Uterus (tissue), 4 donors: ENCODE results near the gene NOX5. TPM values are rescaled to one million over a fixed set of nuclear protein-coding genes. Genes with fewer than 3 reads are reported as not detected.

ENCODE experiments used
- DNase-seq, 2 donors: peaks; one replicate each; pipeline ENCODE4 v3.0.0-alpha.2; 2019 to 2020
- H3K27ac ChIP-seq, 2 donors: fragments of 200-600 bp; sonication (generic); 1 replicate in 1 of 2; 2 replicates in 1 of 2; pipeline ENCODE4 v1.5.1; 2016 to 2018
- H3K27me3 ChIP-seq, 2 donors: fragments of 200-600 bp; sonication (generic); one replicate each; pipeline ENCODE4 v1.5.1; 2018 to 2019; ENCODE audit warnings: control low read depth in 1 of 2
- H3K36me3 ChIP-seq, 2 donors: fragments of 200-600 bp; sonication (generic); one replicate each; pipeline ENCODE4 v1.5.1; 2019; ENCODE audit warnings: control low read depth in 1 of 2
- H3K4me1 ChIP-seq, 2 donors: fragments of 200-600 bp; sonication (generic); one replicate each; pipeline ENCODE4 v1.5.1; 2018 to 2019; ENCODE audit warnings: control low read depth in 1 of 2
- H3K4me3 ChIP-seq, 2 donors: fragments of 200-600 bp; sonication (generic); 1 replicate in 1 of 2; 2 replicates in 1 of 2; pipeline ENCODE4 v1.5.1; 2018 to 2019; ENCODE audit warnings: mild to moderate bottlenecking in 1 of 2
- H3K9me3 ChIP-seq, 2 donors: fragments of 200-600 bp; sonication (generic); one replicate each; pipeline ENCODE4 v1.5.1; 2019; ENCODE audit warnings: control low read depth in 1 of 2
- POLR2A ChIP-seq, 2 donors: fragments of 450-650 bp; IDR thresholded peaks; one replicate each; pipeline ENCODE4 v1.6.1; 2016; ENCODE audit warnings: antibody characterized with exemption in 2 of 2, mild to moderate bottlenecking in 1 of 2, moderate library complexity in 1 of 2
- intact Hi-C: fragments of 100-400 bp; cut with DNase I; formaldehyde crosslinking; loops from one replicate; pipeline ENCODE4 v1.15.1; 2023; ENCODE audit warnings: low total_unique reads
- total RNA-seq, 4 donors: library from RNA; depleted of rRNA in 3 of 4; stranded (reverse); fragments of >200 nt in 3 of 4; gene quantifications; one replicate each; pipeline versions ENCODE4 v1.1.0 to v1.2.4, GENCODE V29; 2014 to 2023
- TF ChIP-seq, protein P1 (sequence below), 4 experiments: fragments of 200-600 bp in 2 of 4; fragments of 450-650 bp in 2 of 4; sonication (generic) in 2 of 4; IDR thresholded peaks; one replicate each; pipeline ENCODE4 v1.5.1; 2016 to 2019; ENCODE audit warnings: antibody characterized with exemption in 4 of 4, mild to moderate bottlenecking in 2 of 4, moderate library complexity in 1 of 4
- donor health status: DM: yes; HTN: yes; CAD: no.

The NOX5 gene
- total RNA-seq, 4 donors from 2014 or later = 0.21 to 0.52 TPM; not detected in 2

DNA sequence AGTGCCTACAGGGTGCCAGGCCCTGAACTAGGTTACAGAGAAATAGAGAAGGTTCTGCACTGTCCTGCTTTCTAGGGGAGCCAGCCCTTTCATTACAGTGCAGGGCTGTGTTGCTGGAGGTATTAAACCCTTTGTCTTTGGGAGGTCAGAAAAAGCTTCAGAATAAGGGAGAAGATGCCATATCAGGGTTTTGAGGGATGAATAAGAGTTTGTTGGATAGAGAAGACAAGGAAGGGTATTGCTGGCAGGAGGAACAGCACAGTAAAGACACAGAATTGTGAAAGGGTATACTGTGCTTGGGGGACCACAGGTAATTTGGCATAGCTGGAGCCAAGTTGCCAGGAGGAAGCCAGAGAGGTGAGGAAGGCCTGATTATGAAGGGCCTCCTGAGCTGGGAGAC lies 23.0 kb downstream of the NOX5 start:
- TF ChIP-seq, protein P1, sequence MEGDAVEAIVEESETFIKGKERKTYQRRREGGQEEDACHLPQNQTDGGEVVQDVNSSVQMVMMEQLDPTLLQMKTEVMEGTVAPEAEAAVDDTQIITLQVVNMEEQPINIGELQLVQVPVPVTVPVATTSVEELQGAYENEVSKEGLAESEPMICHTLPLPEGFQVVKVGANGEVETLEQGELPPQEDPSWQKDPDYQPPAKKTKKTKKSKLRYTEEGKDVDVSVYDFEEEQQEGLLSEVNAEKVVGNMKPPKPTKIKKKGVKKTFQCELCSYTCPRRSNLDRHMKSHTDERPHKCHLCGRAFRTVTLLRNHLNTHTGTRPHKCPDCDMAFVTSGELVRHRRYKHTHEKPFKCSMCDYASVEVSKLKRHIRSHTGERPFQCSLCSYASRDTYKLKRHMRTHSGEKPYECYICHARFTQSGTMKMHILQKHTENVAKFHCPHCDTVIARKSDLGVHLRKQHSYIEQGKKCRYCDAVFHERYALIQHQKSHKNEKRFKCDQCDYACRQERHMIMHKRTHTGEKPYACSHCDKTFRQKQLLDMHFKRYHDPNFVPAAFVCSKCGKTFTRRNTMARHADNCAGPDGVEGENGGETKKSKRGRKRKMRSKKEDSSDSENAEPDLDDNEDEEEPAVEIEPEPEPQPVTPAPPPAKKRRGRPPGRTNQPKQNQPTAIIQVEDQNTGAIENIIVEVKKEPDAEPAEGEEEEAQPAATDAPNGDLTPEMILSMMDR (IDR thresholded peaks at IDR 0.05) = no peak
- no peak for TF ChIP-seq POLR2A (IDR thresholded peaks at IDR 0.05)
- no peak overlapping the region for H3K4me3 ChIP-seq
- DNase-seq = no peak
- intact Hi-C loops = no loop called here
- no peak overlapping the region for H3K27ac ChIP-seq
- H3K4me1 ChIP-seq = no peaks in the 10 kb centered on the region
- no peaks in the 10 kb centered on the region for H3K27me3 ChIP-seq
- no peaks in the 10 kb centered on the region for H3K36me3 ChIP-seq
- H3K9me3 ChIP-seq = no peaks in the 10 kb centered on the region

DNA sequence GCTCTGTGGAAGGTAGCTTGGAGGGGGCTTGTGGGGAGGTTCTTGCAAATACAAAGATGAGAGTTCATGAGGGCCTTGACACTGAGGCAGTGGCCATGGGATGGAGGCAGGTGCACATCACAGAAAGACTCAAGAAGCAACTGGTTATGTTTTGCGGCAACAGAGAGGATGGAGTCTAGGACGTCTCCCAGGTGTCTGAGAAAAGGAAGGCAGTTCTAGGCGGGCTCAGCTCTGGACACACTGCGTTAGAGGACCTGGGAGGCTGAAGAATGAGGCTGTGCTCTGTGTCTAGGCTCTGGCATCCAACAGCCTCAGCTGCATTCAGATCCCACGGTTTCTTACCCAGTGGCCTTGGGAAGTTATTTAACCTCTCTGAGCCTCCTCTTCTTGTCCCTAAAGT lies 23.5 kb downstream of the NOX5 start:
- no peak for DNase-seq
- intact Hi-C loops = no loop called here
- Histone ChIP-seq H3K4me1 (no peaks in the 10 kb centered on the region), H3K27ac (no peak overlapping the region), H3K9me3 (no peaks in the 10 kb centered on the region), H3K27me3 (no peaks in the 10 kb centered on the region), H3K4me3 (no peak overlapping the region), H3K36me3 (no peaks in the 10 kb centered on the region)
- TF ChIP-seq, protein P1 (IDR thresholded peaks at IDR 0.05) = no peak
- no peak for TF ChIP-seq POLR2A (IDR thresholded peaks at IDR 0.05)

DNA sequence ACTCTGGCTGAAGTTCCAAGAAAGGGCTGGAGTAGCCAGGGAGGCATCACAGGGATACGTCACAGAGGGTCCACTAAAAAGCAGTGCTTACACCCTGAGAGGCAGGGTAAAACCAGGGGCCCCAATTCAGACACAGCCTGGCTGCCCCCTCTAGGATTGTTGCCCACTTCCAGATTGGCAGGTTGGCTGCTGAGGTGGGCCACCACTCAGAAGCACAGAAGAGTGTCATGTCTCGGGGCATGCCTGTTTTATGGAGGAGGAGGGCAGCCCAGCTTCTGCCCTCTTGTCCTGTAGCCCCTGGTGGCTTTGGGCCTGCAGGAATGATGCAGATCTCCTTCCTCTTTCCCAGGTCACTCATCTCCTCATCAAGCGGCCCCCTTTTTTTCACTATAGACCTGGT lies 24.0 kb downstream of the NOX5 start:
- TF ChIP-seq, protein P1 (IDR thresholded peaks at IDR 0.05) = no peak
- no peak for TF ChIP-seq POLR2A (IDR thresholded peaks at IDR 0.05)
- no peak for DNase-seq
- intact Hi-C loops = no loop called here
- no peaks in the 10 kb centered on the region for H3K4me1 ChIP-seq
- H3K9me3 ChIP-seq = no peaks in the 10 kb centered on the region
- no peaks in the 10 kb centered on the region for H3K36me3 ChIP-seq
- no peak overlapping the region for H3K4me3 ChIP-seq
- H3K27ac ChIP-seq = no peak overlapping the region
- no peaks in the 10 kb centered on the region for H3K27me3 ChIP-seq

DNA sequence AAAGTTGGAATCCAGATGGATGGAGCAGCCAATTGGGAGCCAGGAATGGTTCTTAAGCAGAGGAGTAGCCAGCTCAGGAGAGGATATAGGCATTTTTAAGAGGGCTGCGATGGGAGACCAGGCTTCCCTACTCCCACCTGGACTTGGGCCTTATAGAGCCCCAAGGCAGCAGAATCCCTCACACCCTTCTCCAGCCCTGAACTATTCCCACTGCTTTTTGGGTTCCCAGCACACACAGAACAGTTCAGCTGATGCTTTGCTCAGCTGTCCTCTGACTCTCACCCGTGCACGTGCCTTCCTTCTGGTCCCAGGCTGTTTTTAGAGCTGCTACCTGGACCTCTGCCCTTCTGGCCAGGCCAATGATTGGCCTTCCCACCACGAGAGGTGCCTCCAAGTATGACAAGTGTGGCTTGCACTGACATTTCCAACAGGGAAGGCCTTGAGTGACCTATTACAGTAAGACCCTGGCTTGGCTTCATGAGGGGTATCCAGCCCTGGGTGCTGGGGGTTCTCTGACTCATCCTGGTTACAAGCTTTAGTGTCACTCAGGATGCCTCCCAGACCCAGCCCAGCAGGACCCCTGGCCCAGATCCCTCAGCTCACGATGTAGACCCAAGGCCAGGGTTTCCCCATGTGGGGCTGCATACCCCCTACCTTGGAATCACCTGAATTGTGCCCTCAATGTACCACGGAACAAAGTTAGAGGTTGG lies 25.2 kb downstream of the NOX5 start:
- intact Hi-C loops = no loop called here
- Histone ChIP-seq H3K4me3 (no peak overlapping the region), H3K27ac (no peak overlapping the region), H3K27me3 (no peaks in the 10 kb centered on the region), H3K4me1 (no peaks in the 10 kb centered on the region), H3K9me3 (no peaks in the 10 kb centered on the region), H3K36me3 (no peaks in the 10 kb centered on the region)
- TF ChIP-seq, protein P1 (IDR thresholded peaks at IDR 0.05) = no peak
- no peak for TF ChIP-seq POLR2A (IDR thresholded peaks at IDR 0.05)
- no peak for DNase-seq

DNA sequence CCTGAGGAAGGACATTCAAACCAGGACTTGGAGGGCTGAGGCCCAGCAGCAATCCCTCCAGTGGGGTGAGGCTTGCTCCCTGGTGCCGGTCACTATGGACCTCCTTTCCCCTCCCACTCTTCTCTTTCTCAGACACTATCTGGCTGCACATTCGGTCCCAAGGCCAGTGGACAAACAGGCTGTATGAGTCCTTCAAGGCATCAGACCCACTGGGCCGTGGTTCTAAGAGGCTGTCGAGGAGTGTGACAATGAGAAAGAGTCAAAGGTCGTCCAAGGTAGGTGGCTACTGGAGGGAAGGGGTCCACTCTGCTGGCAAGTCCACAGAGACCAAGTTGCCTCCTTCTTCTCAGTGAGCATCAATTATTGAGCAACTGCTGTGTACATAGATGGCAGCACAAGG lies 28.0 kb downstream of the NOX5 start:
- H3K4me3 ChIP-seq = no peak overlapping the region
- intact Hi-C loops = no loop called here
- H3K27me3 ChIP-seq = no peaks in the 10 kb centered on the region
- no peak for DNase-seq
- H3K27ac ChIP-seq = no peak overlapping the region
- H3K9me3 ChIP-seq = no peaks in the 10 kb centered on the region
- H3K36me3 ChIP-seq = no peaks in the 10 kb centered on the region
- no peaks in the 10 kb centered on the region for H3K4me1 ChIP-seq
- TF ChIP-seq POLR2A (IDR thresholded peaks at IDR 0.05) = no peak
- TF ChIP-seq, protein P1 (IDR thresholded peaks at IDR 0.05) = no peak
